ENCODE results near the gene SERGEF.

The SERGEF gene

GRCh38 chr11:17799147-17799546 is 213.7 kb downstream of the SERGEF start:
- no peak overlapping the region for H3K27ac ChIP-seq
- H3K36me3 ChIP-seq (ENCODE audit: control insufficient read depth, insufficient read depth, low read length) = no peaks in the 10 kb centered on the region
- no peak for TF ChIP-seq CTCF (IDR thresholded peaks at IDR 0.05)
- no peak overlapping the region for H3K9ac ChIP-seq
- H2AFZ ChIP-seq = no peak overlapping the region
- H3K4me2 ChIP-seq (ENCODE audit: low read length) = no peak overlapping the region
- no peaks in the 10 kb centered on the region for H3K79me2 ChIP-seq
- no peaks in the 10 kb centered on the region for H3K4me1 ChIP-seq
- H3K4me3 ChIP-seq (ENCODE audit: low read depth, low read length) = no peak overlapping the region
- H3K9me3 ChIP-seq (ENCODE audit: control insufficient read depth, low read length) = no peaks in the 10 kb centered on the region
- no peaks in the 10 kb centered on the region for H3K27me3 ChIP-seq (ENCODE audit: control insufficient read depth, insufficient read depth, low read length)

- Histone ChIP-seq H3K4me1 (no peaks in the 10 kb centered on the region), H3K79me2 (no peaks in the 10 kb centered on the region), H3K9me3 (ENCODE audit: control insufficient read depth, low read length) (no peaks in the 10 kb centered on the region), H3K4me2 (ENCODE audit: low read length) (no peak overlapping the region), H3K9ac (no peak overlapping the region), H3K4me3 (ENCODE audit: low read depth, low read length) (no peak overlapping the region), H3K27me3 (ENCODE audit: control insufficient read depth, insufficient read depth, low read length) (no peaks in the 10 kb centered on the region), H3K36me3 (ENCODE audit: control insufficient read depth, insufficient read depth, low read length) (no peaks in the 10 kb centered on the region), H3K27ac (no peak overlapping the region), H2AFZ (no peak overlapping the region)
- TF ChIP-seq CTCF (IDR thresholded peaks at IDR 0.05) = no peak
Measured at GRCh38 chr11:17798716-17799115, 214.1 kb downstream of the SERGEF start.

- no peak overlapping the region for H3K27ac ChIP-seq
- no peaks in the 10 kb centered on the region for H3K79me2 ChIP-seq
- no peak overlapping the region for H3K9ac ChIP-seq
- no peaks in the 10 kb centered on the region for H3K9me3 ChIP-seq (ENCODE audit: control insufficient read depth, low read length)
- H3K4me2 ChIP-seq (ENCODE audit: low read length) = no peak overlapping the region
- TF ChIP-seq CTCF (IDR thresholded peaks at IDR 0.05) = no peak
- H3K36me3 ChIP-seq (ENCODE audit: control insufficient read depth, insufficient read depth, low read length) = no peaks in the 10 kb centered on the region
- H3K4me3 ChIP-seq (ENCODE audit: low read depth, low read length) = no peak overlapping the region
- H3K27me3 ChIP-seq (ENCODE audit: control insufficient read depth, insufficient read depth, low read length) = no peaks in the 10 kb centered on the region
- no peak overlapping the region for H2AFZ ChIP-seq
- H3K4me1 ChIP-seq = no peaks in the 10 kb centered on the region
Measured at GRCh38 chr11:17798253-17798652, 214.6 kb downstream of the SERGEF start.

- no peak for TF ChIP-seq CTCF (IDR thresholded peaks at IDR 0.05)
- no peak overlapping the region for H3K4me3 ChIP-seq (ENCODE audit: low read depth, low read length)
- no peak overlapping the region for H3K27ac ChIP-seq
- no peaks in the 10 kb centered on the region for H3K27me3 ChIP-seq (ENCODE audit: control insufficient read depth, insufficient read depth, low read length)
- no peak overlapping the region for H3K9ac ChIP-seq
- H3K4me1 ChIP-seq = no peaks in the 10 kb centered on the region
- no peaks in the 10 kb centered on the region for H3K79me2 ChIP-seq
- H3K4me2 ChIP-seq (ENCODE audit: low read length) = no peak overlapping the region
- H2AFZ ChIP-seq = no peak overlapping the region
- H3K9me3 ChIP-seq (ENCODE audit: control insufficient read depth, low read length) = no peaks in the 10 kb centered on the region
- no peaks in the 10 kb centered on the region for H3K36me3 ChIP-seq (ENCODE audit: control insufficient read depth, insufficient read depth, low read length)
Measured at GRCh38 chr11:17796154-17796553, 216.7 kb downstream of the SERGEF start.

- no peak overlapping the region for H3K4me3 ChIP-seq (ENCODE audit: low read depth, low read length)
- H2AFZ ChIP-seq = no peak overlapping the region
- H3K4me1 ChIP-seq = no peaks in the 10 kb centered on the region
- no peaks in the 10 kb centered on the region for H3K36me3 ChIP-seq (ENCODE audit: control insufficient read depth, insufficient read depth, low read length)
- H3K79me2 ChIP-seq = no peaks in the 10 kb centered on the region
- H3K27me3 ChIP-seq (ENCODE audit: control insufficient read depth, insufficient read depth, low read length) = no peaks in the 10 kb centered on the region
- no peak overlapping the region for H3K4me2 ChIP-seq (ENCODE audit: low read length)
- no peak overlapping the region for H3K27ac ChIP-seq
- H3K9ac ChIP-seq = no peak overlapping the region
- no peaks in the 10 kb centered on the region for H3K9me3 ChIP-seq (ENCODE audit: control insufficient read depth, low read length)
- no peak for TF ChIP-seq CTCF (IDR thresholded peaks at IDR 0.05)
Measured at GRCh38 chr11:17794981-17795380, 217.9 kb downstream of the SERGEF start.
